ENCODE data around the gene LRRC4B.

The LRRC4B gene

DNA sequence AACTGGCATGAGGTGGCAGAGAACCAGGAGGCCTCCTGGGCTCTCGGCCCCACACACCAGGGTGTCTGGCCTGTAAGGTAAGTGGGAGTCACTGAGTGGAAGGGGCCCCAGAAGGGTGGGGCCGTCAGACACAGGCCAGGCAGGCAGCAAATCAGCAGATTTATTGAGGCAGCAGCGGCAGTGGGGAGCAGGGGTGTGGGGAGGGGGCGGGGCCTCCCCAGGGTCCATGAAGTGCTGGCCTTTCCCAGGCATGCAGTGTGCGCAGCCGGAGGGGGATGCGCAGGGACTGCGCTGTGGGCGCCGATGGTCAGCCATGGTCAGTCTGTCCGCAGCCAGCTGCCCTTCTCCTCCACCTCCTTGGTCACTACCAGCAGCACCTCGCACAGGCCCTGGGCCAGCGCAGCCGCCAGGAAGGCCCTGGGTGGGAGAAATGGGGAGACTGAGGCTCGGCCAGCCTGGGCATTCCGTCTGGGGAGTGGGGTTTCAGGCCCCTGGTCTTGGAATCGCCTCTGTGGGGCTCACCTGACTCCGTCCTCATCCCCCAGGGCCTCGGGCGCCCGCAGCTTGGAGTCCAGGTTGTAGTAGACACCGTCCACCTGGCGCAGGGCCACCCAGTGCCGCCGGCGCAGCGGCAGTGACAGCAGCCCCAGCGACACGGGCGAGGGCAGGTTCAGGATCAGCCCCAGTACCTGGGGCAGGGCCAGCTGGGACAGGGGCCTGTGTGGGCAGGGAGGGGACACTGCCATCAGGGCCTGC lies 62.2 kb downstream of the LRRC4B start:
- Mint-ChIP-seq H3K27ac (no peak overlapping the region), H3K36me3 (peaks cover 8% of the 10 kb centered on the region), H3K27me3 (no peaks in the 10 kb centered on the region), H3K4me3 (no peak overlapping the region), H3K9me3 (no peaks in the 10 kb centered on the region), H3K4me1 (peaks cover 17% of the 10 kb centered on the region)
- no peak for DNase-seq
- CTCF ChIA-PET = no interaction called here

DNA sequence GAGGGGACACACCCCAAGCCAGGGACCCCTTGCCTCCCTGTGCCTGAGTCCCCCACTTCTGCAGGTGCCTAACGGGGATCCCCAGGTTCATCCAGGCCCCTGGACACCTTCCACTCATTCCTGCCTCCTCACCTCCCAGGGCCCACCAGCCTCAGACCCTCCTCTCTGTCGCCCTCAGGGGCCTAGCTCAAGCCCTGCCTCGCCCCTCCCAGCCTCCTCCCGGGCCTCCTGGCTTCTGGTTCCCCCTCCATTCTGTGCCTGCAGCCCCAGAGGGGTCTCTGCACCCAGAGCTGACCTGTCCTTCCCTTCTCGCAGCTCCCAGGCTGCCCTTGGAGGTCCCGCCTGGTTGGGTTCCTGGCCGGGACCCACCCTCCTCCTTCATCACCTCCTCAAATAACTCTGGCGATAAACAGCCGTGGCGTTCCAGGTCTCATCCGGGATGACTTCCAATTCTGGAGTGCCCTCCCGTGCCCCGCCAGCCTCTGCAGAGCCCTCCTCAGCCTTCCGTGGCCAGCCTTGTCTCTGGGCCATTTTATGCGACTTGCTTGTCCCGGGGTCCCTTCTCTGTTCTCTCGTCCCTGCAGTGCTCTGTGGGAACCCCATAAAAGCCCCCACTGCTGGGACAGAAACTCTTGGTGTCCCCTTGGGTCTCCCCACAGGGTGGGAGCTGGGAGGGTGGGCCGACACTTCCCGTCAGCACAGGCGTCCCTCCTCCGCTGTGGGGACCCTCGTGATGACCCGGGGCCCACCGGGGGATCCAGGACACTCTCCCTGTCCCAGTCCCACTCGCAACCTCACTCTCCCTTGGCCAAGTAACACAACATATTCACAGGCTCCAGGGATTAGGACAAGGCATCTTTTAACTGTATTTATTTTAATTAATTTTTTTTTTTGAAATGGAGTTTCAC lies 66.4 kb downstream of the LRRC4B start:
- Mint-ChIP-seq H3K27me3 (no peaks in the 10 kb centered on the region), H3K4me3 (no peak overlapping the region), H3K27ac (no peak overlapping the region), H3K9me3 (no peaks in the 10 kb centered on the region), H3K36me3 (no peaks in the 10 kb centered on the region), H3K4me1 (no peaks in the 10 kb centered on the region)
- CTCF ChIA-PET = no interaction called here
- no peak for DNase-seq

DNA sequence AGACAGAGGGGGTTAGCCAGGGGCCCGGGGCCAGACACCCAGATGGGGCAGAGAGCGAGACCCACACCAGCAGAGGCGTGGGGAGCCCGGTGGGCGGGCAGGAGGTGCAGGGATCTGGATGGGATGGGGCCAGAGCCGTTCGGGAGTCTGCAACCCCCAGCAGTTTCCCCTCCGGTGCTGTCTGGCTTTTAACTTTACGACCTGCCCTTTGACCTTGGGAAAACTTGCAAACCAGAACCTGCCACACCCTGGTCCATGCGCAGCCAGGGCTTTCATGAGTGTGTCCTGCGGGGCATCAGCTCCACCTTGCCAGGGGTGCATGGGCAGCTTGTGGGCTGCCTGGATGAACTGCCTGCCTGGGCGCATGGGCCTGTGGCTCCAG lies 67.1 kb downstream of the LRRC4B start:
- Mint-ChIP-seq H3K9me3 (no peaks in the 10 kb centered on the region), H3K27ac (no peak overlapping the region), H3K4me3 (no peak overlapping the region), H3K36me3 (no peaks in the 10 kb centered on the region), H3K4me1 (no peaks in the 10 kb centered on the region), H3K27me3 (no peaks in the 10 kb centered on the region)
- DNase-seq = no peak
- CTCF ChIA-PET = no interaction called here

DNA sequence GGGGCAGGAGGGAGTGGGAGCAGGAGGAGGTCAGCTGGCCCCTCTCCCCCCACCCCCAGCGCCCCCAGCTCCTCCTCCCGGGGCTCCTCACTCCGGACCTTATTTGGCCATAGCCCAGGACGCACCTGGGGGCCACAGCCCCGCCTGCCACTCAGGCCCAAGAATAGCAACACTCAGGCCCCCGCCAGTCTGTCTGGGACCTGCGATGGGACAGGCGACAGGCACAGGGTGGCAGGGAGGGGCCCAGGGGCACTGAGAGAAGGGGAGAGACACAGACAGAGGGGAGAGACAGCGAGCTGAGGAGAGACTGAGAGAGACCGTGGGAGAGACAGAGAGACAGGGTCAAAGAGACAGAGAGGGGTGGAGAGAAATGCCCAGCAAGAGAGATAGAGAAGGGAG lies 67.5 kb downstream of the LRRC4B start:
- H3K4me3 Mint-ChIP-seq = no peak overlapping the region
- DNase-seq = no peak
- CTCF ChIA-PET = no interaction called here
- no peaks in the 10 kb centered on the region for H3K9me3 Mint-ChIP-seq
- no peaks in the 10 kb centered on the region for H3K4me1 Mint-ChIP-seq
- no peaks in the 10 kb centered on the region for H3K36me3 Mint-ChIP-seq
- H3K27ac Mint-ChIP-seq = no peak overlapping the region
- H3K27me3 Mint-ChIP-seq = no peaks in the 10 kb centered on the region

DNA sequence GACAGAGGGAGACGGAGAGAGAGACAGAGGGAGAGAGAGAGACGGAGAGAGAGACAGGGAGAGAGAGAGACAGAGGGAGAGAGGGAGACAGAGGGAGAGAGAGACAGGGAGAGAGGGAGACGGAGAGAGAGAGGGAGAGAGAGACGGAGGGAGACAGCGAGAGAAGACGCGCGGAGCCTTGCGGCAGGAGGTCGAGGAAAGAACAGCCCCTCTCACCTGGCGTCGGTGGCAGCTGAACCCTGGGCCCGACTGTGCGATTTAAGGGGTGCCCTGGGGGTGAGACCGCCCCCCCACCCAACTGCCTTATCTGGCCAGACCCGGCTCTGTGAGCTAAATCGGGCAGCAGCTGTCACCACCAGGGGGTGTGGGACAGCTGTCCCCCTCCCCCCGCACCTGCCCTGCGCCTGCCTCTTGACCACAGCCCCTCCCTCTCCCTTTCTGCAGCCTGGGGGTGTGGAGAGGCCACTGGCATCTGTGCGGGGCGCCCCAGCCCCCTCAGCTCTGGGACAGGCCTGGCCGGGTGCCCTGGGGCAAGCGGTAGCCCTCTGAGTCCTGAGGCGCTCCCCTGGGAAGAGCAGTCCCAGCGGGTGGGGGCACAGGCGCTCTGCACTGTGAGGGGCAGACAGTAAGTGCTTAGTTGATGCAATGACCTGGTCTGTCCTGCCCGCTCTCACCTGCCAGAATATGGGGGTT lies 68.0 kb downstream of the LRRC4B start:
- no peak overlapping the region for H3K4me3 Mint-ChIP-seq

DNA sequence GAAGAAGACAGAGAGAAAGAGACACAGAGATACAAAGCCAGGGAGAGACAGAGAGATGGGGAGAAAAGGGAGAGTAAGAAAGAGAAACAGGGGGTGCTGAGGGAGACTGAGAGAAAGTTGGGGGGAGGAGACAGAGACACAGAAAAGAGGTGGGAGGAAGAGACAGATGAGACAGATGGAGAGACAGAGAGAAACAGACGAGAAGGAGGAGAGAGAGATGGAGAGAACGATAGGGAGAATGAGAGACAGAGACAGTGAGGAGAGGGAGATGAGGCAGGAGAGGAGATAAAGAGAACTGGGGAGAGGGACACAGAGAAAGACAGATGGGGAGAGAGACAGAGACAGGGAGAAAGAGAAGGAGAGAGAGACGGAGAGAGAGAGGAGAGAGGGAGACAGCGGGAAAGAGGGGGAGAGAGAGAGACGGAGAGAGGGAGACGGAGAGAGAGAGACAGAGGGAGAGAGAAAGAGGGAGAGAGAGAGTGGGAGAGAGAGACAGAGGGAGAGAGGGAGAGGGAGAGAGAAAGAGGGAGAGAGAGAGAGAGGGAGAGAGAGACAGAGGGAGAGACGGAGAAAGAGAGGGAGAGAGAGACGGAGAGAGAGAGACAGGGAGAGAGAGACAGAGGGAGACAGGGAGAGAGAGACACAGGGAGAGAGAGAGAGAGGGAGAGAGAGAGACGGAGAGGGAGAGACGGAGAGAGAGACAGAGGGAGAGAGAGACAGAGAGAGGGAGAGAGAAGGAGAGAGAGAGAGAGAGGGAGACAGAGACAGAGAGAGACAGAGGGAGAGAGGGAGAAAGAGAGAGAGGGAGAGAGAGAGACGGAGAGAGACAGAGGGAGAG lies 69.8 kb downstream of the LRRC4B start:
- CTCF ChIA-PET = no interaction called here
- Mint-ChIP-seq H3K27me3 (no peaks in the 10 kb centered on the region), H3K27ac (no peak overlapping the region), H3K36me3 (no peaks in the 10 kb centered on the region), H3K4me3 (no peak overlapping the region), H3K4me1 (no peaks in the 10 kb centered on the region), H3K9me3 (no peaks in the 10 kb centered on the region)
- no peak for DNase-seq

More for the DNA sequence above, 68.0 kb downstream of the LRRC4B start:
- no peaks in the 10 kb centered on the region for H3K36me3 Mint-ChIP-seq
- H3K27me3 Mint-ChIP-seq = no peaks in the 10 kb centered on the region
- H3K27ac Mint-ChIP-seq = no peak overlapping the region
- peak; percentile 45 for DNase-seq
- no peaks in the 10 kb centered on the region for H3K9me3 Mint-ChIP-seq
- CTCF ChIA-PET = no interaction called here
- no peaks in the 10 kb centered on the region for H3K4me1 Mint-ChIP-seq

DNA sequence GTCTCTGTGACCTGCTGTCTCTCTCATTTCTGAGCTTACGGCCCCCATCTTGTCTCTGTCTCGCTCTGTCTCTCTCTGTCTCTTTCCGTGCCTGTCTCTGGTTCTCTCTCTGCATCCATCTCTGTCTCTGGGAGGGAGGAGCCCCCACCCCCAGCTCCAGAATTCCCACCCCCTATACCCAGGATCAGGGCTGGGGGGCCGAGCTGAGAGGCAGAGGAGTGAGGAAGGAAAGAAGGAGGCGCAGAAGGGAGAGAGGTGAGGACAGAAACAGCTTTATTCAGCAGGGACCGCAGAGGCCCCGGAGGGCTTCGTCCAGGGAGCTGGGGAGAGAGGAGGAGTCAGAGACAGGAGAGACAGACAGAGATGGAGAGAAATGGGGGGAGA lies 71.2 kb downstream of the LRRC4B start:
- H3K4me1 Mint-ChIP-seq = peaks cover 5% of the 10 kb centered on the region
- no peak overlapping the region for H3K4me3 Mint-ChIP-seq
- H3K27ac Mint-ChIP-seq = no peak overlapping the region
- no peaks in the 10 kb centered on the region for H3K9me3 Mint-ChIP-seq
- peaks cover 6% of the 10 kb centered on the region for H3K27me3 Mint-ChIP-seq
- DNase-seq = no peak
- CTCF ChIA-PET = no interaction called here
- H3K36me3 Mint-ChIP-seq = no peaks in the 10 kb centered on the region

DNA sequence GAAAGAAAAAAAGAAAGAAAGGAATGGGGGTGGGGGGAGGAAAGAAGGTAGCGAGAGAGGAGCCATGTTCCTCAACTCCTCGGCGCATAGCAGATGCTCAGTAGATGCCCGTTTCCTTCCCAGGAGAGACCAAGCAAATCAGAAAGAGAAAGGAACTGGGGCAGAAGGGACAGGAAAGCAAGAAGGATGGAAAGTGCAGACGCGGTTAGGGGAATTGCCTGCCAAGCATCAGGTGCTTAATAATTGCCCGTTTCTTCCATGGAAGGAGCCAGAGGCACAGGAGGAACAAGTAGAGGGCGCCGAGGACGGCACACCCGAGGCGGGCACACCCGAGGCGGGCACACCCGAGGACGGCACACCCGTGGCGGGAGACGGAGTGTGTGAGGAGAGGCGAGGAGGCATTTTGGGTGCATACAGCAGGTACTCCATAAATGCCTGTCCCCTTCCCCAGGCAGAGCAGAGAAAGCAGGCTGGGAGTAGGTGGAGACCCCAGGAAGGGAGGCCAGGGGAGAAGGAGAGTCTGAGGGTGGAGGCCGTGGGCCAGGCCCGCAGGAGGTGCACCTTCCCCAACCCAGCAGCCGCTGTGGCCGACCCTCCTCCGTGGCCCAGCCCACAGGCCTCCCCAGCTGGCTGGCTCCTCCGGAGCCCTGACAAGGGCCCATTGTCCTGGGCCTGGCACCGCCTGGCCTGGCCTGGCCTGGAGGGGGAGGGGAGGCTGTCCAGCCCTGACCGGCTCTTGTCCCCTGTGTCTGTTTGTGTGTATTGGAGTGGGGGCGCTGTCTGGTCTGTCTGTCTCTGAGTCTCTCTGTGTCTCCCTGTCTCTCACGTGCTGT lies 71.8 kb downstream of the LRRC4B start:
- Mint-ChIP-seq H3K4me1 (peaks cover 11% of the 10 kb centered on the region), H3K9me3 (no peaks in the 10 kb centered on the region), H3K27ac (no peak overlapping the region), H3K4me3 (no peak overlapping the region), H3K36me3 (no peaks in the 10 kb centered on the region), H3K27me3 (peaks cover 12% of the 10 kb centered on the region)
- CTCF ChIA-PET = no interaction called here
- DNase-seq = no peak

DNA sequence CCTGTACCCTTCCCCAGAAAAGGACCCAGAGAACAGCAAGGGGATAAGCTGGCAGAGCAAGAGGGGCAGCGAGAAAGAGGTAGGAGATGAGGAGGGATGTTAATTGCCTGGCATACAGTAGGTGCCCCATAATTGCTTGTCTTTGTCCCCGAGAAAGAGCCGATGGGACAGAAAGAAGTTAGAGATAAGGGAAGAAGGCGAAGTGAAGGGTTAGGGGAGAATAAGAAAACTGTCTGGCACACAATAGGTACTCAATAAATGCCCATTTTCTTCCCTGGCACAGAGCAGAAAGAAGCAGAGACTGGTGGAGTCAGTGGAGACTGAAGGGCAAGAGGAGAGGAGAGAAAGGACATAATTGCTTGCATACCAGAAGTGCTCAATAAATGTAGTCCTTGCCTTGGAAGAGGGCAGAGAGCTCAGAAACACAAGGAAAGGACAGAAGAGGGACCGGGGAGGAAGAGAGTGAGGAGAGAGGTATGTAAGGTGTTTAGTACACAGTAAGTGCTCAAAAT lies 73.2 kb downstream of the LRRC4B start:
- Mint-ChIP-seq H3K36me3 (no peaks in the 10 kb centered on the region), H3K9me3 (no peaks in the 10 kb centered on the region), H3K4me1 (peaks cover 13% of the 10 kb centered on the region), H3K27ac (no peak overlapping the region), H3K27me3 (peaks cover 18% of the 10 kb centered on the region), H3K4me3 (no peak overlapping the region)
- CTCF ChIA-PET = no interaction called here
- DNase-seq = no peak

DNA sequence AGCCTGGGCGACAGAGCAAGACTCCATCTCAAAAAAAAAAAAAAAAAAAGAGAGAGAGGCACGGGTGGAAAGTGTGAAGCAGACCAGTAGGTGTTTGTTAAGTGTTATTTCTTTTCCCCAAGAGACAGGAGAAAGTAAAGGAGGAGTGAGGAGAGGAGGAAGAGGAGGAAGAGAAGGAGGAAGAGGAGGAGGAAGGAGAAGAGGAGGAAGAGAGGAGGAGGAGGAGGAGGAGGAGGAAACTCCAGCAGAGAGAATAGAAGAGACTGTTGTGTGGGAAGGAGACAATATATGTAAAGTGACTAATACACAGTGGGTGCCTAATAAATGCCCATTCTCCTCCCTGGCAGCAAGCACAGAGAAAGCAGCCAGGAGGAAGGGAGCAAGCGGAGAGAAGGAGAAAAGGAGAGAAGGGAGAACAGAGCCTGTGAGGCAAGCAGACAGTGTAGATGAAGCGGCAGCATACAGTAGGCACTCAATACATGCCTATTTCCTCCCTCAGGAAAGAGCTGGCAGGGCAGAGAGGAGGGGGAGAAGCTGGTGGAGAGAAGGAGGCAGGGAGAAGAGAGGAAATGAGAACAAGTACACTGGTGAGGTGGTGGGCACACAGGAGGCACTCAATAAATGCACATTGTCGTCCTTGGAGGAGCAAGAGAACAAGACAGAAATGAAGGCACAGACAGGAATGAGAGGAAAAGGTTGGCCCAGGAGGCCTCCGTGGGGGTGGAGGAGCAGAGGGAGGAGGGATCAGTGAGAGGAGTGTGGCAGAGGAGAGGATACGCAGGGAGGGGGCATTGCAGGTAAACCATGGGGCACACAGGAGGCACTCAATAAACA lies 73.8 kb downstream of the LRRC4B start:
- no peaks in the 10 kb centered on the region for H3K36me3 Mint-ChIP-seq
- CTCF ChIA-PET = no interaction called here
- H3K4me3 Mint-ChIP-seq = no peak overlapping the region
- H3K4me1 Mint-ChIP-seq = peaks cover 13% of the 10 kb centered on the region
- H3K27me3 Mint-ChIP-seq = peaks cover 18% of the 10 kb centered on the region
- no peak for DNase-seq
- no peaks in the 10 kb centered on the region for H3K9me3 Mint-ChIP-seq
- no peak overlapping the region for H3K27ac Mint-ChIP-seq

DNA sequence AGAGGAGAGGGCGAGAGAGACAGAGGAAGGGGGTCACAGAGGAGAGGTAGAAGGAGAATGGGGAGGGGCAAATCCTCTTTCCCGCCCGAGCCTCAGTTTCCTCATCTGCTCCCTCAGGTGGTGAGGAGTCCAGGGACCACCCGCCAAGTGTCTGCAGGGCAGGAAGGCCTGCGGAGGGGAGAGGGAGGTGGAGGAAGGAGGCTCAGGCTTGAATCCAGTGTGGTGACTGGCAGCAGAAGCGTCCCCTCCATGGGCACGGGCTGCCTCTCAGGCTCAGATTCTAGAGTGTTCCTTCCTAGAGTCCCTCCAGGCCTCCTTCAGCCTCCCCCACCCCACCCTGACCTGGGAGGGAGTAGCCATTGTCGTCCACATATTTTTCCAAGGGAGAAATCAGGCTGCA lies 75.1 kb downstream of the LRRC4B start:
- no peak for DNase-seq
- Mint-ChIP-seq H3K27me3 (peaks cover 29% of the 10 kb centered on the region), H3K9me3 (no peaks in the 10 kb centered on the region), H3K4me1 (peaks cover 13% of the 10 kb centered on the region), H3K27ac (no peak overlapping the region), H3K36me3 (no peaks in the 10 kb centered on the region), H3K4me3 (no peak overlapping the region)
- CTCF ChIA-PET = no interaction called here

DNA sequence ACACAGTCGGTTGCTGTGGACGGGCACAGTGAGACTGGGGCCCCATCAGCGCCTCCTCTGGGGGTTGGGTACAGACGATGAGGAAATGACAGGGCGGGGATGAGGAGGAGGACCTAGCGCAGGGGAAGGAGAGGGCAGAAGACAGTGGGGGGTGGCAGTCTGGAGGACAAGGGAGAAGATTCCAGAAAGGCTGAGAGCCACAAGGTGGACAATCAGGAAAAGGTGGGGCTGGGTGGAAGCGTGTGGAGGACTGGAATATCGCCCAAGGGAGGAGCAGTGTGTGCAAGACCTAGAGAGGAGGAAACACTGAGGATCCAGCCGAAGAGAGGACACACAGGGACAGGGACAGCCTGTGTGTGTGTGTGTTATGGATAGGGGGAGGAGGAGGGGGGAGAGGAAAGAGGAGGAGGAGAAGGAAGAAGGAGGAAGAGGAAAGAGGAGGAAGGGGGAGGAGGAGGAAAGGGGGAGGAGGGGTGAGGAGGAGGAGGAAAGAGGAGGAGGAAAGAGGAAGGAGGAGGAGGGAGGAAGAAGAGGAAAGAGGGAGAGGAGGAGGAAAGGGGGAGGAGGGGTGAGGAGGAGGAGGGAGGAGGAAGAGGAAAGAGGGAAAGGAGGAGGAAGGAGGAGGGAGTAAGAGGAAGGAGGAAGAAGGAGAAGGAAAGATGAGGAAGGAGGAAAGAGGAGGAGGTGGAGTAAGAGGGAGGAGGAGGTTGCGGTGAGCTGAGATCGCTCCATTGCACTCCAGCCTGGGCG lies 75.8 kb downstream of the LRRC4B start:
- CTCF ChIA-PET = no interaction called here
- peak; percentile 44 for DNase-seq
- H3K27me3 Mint-ChIP-seq = peaks cover 36% of the 10 kb centered on the region
- H3K36me3 Mint-ChIP-seq = no peaks in the 10 kb centered on the region
- no peaks in the 10 kb centered on the region for H3K9me3 Mint-ChIP-seq
- no peak overlapping the region for H3K4me3 Mint-ChIP-seq
- H3K4me1 Mint-ChIP-seq = peaks cover 16% of the 10 kb centered on the region
- no peak overlapping the region for H3K27ac Mint-ChIP-seq

Measured in activated naive CD4-positive, alpha-beta T cell treated with anti-CD3 and anti-CD28 coated beads, Interleukin-2, amount 10 ng/mL, durations not matched to agents 7 days and 5 days (primary cell).